ENCODE data around the gene PTER.

The PTER gene

GRCh38 chr10:16472828-16473227 is 36.0 kb downstream of the PTER start:
- no peak for DNase-seq

GRCh38 chr10:16477757-16478156 is 40.9 kb downstream of the PTER start:
- DNase-seq, result no peak

- DNase-seq, result no peak
These were observed 42.0 kb downstream of the PTER start for GRCh38 chr10:16478801-16479200.

- DNase-seq, result no peak
These were observed 44.4 kb downstream of the PTER start for GRCh38 chr10:16481052-16481728.

GRCh38 chr10:16483241-16483917 is 46.6 kb downstream of the PTER start:
- DNase-seq, result no peak

GRCh38 chr10:16490511-16490910 is 53.7 kb downstream of the PTER start:
- no peak for DNase-seq

- DNase-seq, result no peak
These were observed 55.1 kb downstream of the PTER start for GRCh38 chr10:16491933-16492332.

- no peak for DNase-seq
These were observed 57.2 kb downstream of the PTER start for GRCh38 chr10:16493884-16494536.

GRCh38 chr10:16497911-16498310 is 61.1 kb downstream of the PTER start:
- DNase-seq, result no peak

GRCh38 chr10:16505161-16505560 is 68.4 kb downstream of the PTER start:
- DNase-seq, result no peak

GRCh38 chr10:16509996-16510395 is 73.2 kb downstream of the PTER start:
- DNase-seq, result no peak

GRCh38 chr10:16510843-16511242 is 74.0 kb downstream of the PTER start:
- DNase-seq, result no peak

GRCh38 chr10:16518822-16519221 is 82.0 kb downstream of the PTER start:
- DNase-seq, result no peak

- DNase-seq, result no peak
These were observed 82.6 kb downstream of the PTER start for GRCh38 chr10:16519250-16519907.

- peak; percentile 9 for DNase-seq
These were observed 83.4 kb downstream of the PTER start for GRCh38 chr10:16519908-16520861.

GRCh38 chr10:16520900-16521299 is 84.1 kb downstream of the PTER start:
- peak; percentile 37 for DNase-seq

- peak; percentile 16 for DNase-seq
These were observed 84.7 kb downstream of the PTER start, which contains the start of gene C1QL3 for GRCh38 chr10:16521311-16522016. TSS of gene C1QL3 (minus strand) at chr10:16521879. CDS start at chr10:16521065, 814 bp downstream.

- DNase-seq, result no peak
These were observed 90.6 kb downstream of the PTER start for GRCh38 chr10:16527452-16527851.

GRCh38 chr10:16529853-16530252 is 93.0 kb downstream of the PTER start:
- DNase-seq, result no peak

GRCh38 chr10:16536155-16536554 is 99.3 kb downstream of the PTER start:
- no peak for DNase-seq

- no peak for DNase-seq
These were observed 107.3 kb downstream of the PTER start for GRCh38 chr10:16544099-16544498.

- DNase-seq, result no peak
These were observed 107.8 kb downstream of the PTER start for GRCh38 chr10:16544591-16544990.
